ENCODE results near the gene CTBS.

The CTBS gene

DNA sequence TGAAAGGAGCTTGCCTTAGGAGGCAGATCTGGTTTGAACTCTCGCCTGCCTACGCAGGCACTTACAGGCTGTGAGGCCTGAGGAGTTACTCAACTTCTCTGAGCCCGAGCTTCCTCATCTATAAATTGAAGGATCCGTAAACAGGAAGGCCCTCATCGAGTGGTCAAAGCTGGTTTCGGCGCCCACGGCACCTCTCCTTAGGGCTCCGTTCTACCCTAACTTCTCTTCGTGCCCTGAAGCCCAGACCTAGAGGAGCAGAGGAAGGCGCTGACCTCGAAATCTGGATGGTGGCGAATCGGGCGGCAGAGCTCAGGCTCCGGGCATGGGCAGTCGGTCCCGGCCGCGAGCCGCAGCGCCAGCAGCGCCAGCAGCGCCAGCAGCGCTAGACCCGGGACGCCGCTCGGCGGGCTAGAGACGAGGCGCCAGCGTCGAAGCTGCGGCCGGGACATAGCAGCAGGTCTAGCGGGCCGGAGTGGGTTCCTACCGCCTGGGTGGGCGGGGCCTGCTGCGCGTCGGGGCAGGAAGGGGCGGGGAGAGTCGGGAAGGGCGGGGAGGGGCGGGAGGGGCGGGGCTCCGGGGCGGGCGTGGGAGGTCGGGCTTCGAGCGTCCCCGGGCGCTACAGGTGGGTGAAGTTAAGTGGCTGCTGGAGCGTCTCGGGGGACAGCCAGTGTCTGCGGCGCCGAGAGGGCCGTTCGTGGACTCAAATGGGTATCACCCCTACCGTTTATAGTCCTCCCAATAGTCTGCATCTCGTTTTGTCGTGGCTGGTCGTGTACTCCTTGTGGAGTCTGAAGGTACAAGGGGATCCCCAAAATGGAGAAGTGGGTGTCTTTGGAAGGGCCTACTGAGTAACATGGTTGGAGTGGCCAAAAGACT, at the start of gene CTBS (continued):
- TF ChIP-seq, protein P1, sequence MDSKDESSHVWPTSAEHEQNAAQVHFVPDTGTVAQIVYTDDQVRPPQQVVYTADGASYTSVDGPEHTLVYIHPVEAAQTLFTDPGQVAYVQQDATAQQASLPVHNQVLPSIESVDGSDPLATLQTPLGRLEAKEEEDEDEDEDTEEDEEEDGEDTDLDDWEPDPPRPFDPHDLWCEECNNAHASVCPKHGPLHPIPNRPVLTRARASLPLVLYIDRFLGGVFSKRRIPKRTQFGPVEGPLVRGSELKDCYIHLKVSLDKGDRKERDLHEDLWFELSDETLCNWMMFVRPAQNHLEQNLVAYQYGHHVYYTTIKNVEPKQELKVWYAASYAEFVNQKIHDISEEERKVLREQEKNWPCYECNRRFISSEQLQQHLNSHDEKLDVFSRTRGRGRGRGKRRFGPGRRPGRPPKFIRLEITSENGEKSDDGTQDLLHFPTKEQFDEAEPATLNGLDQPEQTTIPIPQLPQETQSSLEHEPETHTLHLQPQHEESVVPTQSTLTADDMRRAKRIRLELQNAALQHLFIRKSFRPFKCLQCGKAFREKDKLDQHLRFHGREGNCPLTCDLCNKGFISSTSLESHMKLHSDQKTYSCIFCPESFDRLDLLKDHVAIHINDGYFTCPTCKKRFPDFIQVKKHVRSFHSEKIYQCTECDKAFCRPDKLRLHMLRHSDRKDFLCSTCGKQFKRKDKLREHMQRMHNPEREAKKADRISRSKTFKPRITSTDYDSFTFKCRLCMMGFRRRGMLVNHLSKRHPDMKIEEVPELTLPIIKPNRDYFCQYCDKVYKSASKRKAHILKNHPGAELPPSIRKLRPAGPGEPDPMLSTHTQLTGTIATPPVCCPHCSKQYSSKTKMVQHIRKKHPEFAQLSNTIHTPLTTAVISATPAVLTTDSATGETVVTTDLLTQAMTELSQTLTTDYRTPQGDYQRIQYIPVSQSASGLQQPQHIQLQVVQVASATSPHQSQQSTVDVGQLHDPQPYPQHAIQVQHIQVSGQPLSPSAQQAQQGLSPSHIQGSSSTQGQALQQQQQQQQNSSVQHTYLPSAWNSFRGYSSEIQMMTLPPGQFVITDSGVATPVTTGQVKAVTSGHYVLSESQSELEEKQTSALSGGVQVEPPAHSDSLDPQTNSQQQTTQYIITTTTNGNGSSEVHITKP (tag by site-specific recombination; IDR thresholded peaks at IDR 0.05): 0 out of 2 replicates have a peak, but pooled peaks have one; percentile 16
- TF ChIP-seq, protein P2, sequence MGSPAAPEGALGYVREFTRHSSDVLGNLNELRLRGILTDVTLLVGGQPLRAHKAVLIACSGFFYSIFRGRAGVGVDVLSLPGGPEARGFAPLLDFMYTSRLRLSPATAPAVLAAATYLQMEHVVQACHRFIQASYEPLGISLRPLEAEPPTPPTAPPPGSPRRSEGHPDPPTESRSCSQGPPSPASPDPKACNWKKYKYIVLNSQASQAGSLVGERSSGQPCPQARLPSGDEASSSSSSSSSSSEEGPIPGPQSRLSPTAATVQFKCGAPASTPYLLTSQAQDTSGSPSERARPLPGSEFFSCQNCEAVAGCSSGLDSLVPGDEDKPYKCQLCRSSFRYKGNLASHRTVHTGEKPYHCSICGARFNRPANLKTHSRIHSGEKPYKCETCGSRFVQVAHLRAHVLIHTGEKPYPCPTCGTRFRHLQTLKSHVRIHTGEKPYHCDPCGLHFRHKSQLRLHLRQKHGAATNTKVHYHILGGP (tag by site-specific recombination; IDR thresholded peaks at IDR 0.05): no peak
- TF ChIP-seq ZNF777 (tag by site-specific recombination; IDR thresholded peaks at IDR 0.05; ENCODE audit: borderline replicate concordance) (no peak), ELK4 (IDR thresholded peaks at IDR 0.05; ENCODE audit: borderline replicate concordance, low read depth, low read length) (no peak), ZNF175 (tag by site-specific recombination; IDR thresholded peaks at IDR 0.05) (no peak), GLI4 (tag by site-specific recombination; IDR thresholded peaks at IDR 0.05) (no peak), ZFP37 (tag by site-specific recombination; IDR thresholded peaks at IDR 0.05) (no peak), HIC1 (tag by site-specific recombination; IDR thresholded peaks at IDR 0.05) (no peak), ZBTB21 (tag by site-specific recombination; IDR thresholded peaks at IDR 0.05) (no peak), ZNF48 (tag by site-specific recombination; IDR thresholded peaks at IDR 0.05) (no peak), ZNF426 (tag by site-specific recombination; IDR thresholded peaks at IDR 0.05) (no peak), PATZ1 (tag by site-specific recombination; IDR thresholded peaks at IDR 0.05) (0 out of 2 replicates have a peak, but pooled peaks have one; percentile 37), ZNF449 (tag by site-specific recombination; IDR thresholded peaks at IDR 0.05) (peak; percentile 34; the same call in 1 of the 2 replicates), KLF1 (tag by site-specific recombination; IDR thresholded peaks at IDR 0.05) (no peak), ZNF354C (tag by site-specific recombination; IDR thresholded peaks at IDR 0.05; ENCODE audit: borderline replicate concordance, low read depth) (no peak), INSM2 (tag by site-specific recombination; IDR thresholded peaks at IDR 0.05) (no peak), ZNF292 (tag by site-specific recombination; IDR thresholded peaks at IDR 0.05; ENCODE audit: borderline replicate concordance, low read depth) (no peak), ZNF791 (tag by site-specific recombination; IDR thresholded peaks at IDR 0.05) (no peak), ZNF530 (tag by site-specific recombination; IDR thresholded peaks at IDR 0.05; ENCODE audit: low read depth) (no peak), RBAK (tag by site-specific recombination; IDR thresholded peaks at IDR 0.05) (no peak), KLF10 (tag by site-specific recombination; IDR thresholded peaks at IDR 0.05) (no peak), ZNF335 (tag by site-specific recombination; conservative IDR thresholded peaks at IDR 0.05) (peak; percentile 41)
- TF ChIP-seq, protein P3, sequence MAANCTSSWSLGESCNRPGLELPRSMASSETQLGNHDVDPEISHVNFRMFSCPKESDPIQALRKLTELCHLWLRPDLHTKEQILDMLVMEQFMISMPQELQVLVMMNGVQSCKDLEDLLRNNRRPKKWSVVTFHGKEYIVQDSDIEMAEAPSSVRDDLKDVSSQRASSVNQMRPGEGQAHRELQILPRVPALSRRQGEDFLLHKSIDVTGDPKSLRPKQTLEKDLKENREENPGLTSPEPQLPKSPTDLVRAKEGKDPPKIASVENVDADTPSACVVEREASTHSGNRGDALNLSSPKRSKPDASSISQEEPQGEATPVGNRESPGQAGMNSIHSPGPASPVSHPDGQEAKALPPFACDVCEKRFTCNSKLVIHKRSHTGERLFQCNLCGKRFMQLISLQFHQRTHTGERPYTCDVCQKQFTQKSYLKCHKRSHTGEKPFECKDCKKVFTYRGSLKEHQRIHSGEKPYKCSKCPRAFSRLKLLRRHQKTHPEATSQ (tag by site-specific recombination; IDR thresholded peaks at IDR 0.05): no peak
